IPS-18a (cell line): ENCODE measurements around the gene TRIO.

Source experiments
- H3K27ac ChIP-seq: one replicate; pipeline ENCODE4 v1.5.1; 2013; ENCODE audit warnings: low read length
- H3K27me3 ChIP-seq: one replicate; pipeline ENCODE4 v1.6.1; 2013; ENCODE audit warnings: mild to moderate bottlenecking, low read length; ENCODE audit not compliant: control insufficient read depth, insufficient read depth
- H3K36me3 ChIP-seq: one replicate; pipeline ENCODE4 v1.6.1; 2013; ENCODE audit warnings: low read depth, low read length; ENCODE audit not compliant: control insufficient read depth
- H3K4me1 ChIP-seq: one replicate; pipeline ENCODE4 v1.6.1; 2013; ENCODE audit warnings: low read depth, low read length; ENCODE audit not compliant: control insufficient read depth
- H3K4me3 ChIP-seq: one replicate; pipeline ENCODE4 v1.5.1; 2013; ENCODE audit warnings: low read length
- H3K9ac ChIP-seq: one replicate; pipeline ENCODE4 v1.6.1; 2013; ENCODE audit warnings: mild to moderate bottlenecking, low read length, moderate library complexity
- H3K9me3 ChIP-seq: one replicate; pipeline ENCODE4 v1.6.1; 2013; ENCODE audit warnings: low read depth, low read length; ENCODE audit not compliant: control insufficient read depth

The TRIO gene

GRCh38 chr5:14151416-14151815 lies 8.3 kb downstream of the TRIO start:
- H3K9me3 ChIP-seq: no peaks in the 10 kb centered on the region
- H3K4me3 ChIP-seq: no peak overlapping the region
- H3K9ac ChIP-seq: no peak overlapping the region
- H3K27ac ChIP-seq: no peak overlapping the region
- H3K36me3 ChIP-seq: no peaks in the 10 kb centered on the region
- peaks cover 58% of the 10 kb centered on the region for H3K4me1 ChIP-seq
- H3K27me3 ChIP-seq: no peaks in the 10 kb centered on the region

GRCh38 chr5:14153071-14153864 lies 10.1 kb downstream of the TRIO start:
- Histone ChIP-seq H3K9ac (no peak overlapping the region), H3K36me3 (no peaks in the 10 kb centered on the region), H3K4me1 (peaks cover 57% of the 10 kb centered on the region), H3K9me3 (no peaks in the 10 kb centered on the region), H3K27me3 (no peaks in the 10 kb centered on the region), H3K4me3 (no peak overlapping the region), H3K27ac (no peak overlapping the region)

DNA sequence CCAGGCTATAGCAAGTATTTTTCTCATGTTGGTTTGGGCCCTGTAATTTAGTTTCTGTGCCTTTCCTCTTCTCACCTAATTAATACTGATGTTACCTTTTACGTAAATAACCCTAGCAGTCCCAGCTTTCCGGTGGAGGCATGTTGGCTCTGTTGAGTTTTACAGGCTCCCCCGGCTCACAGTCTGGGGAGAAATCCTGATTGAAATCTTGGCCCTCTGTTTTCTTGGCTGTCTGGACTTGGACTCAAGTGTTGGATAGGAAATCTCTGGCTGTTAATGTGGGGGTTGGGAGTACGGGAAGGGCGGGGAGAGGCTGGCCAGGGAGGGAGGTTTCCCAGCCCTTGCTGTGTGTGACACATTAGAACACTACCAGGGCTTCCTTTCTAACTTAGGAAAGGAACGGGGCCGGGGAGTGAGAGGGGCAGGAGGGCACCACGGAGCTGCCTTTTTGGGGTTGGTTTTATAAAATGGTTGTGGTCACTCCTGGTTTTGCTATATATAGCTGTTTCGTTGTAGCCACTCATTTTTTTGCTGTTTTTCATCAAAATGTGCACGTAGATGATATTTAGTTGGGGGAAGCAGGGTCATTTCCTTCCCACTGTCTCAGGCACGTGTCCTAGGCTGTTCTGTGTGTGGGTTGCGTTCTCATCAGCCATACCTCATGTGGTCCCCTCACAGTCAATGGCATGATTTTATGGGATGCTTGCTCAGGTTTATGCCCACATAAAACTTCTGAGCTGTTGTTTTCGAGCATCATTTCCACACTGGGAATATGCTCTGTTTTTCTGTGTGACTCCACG lies 11.0 kb downstream of the TRIO start:
- H3K27me3 ChIP-seq: no peaks in the 10 kb centered on the region
- no peak overlapping the region for H3K27ac ChIP-seq
- no peak overlapping the region for H3K4me3 ChIP-seq
- H3K36me3 ChIP-seq: no peaks in the 10 kb centered on the region
- no peaks in the 10 kb centered on the region for H3K9me3 ChIP-seq
- peaks cover 49% of the 10 kb centered on the region for H3K4me1 ChIP-seq
- no peak overlapping the region for H3K9ac ChIP-seq

GRCh38 chr5:14155075-14155474 lies 11.9 kb downstream of the TRIO start:
- no peak overlapping the region for H3K4me3 ChIP-seq
- H3K4me1 ChIP-seq: peaks cover 41% of the 10 kb centered on the region
- no peaks in the 10 kb centered on the region for H3K27me3 ChIP-seq
- H3K27ac ChIP-seq: no peak overlapping the region
- H3K36me3 ChIP-seq: no peaks in the 10 kb centered on the region
- no peak overlapping the region for H3K9ac ChIP-seq
- no peaks in the 10 kb centered on the region for H3K9me3 ChIP-seq

DNA sequence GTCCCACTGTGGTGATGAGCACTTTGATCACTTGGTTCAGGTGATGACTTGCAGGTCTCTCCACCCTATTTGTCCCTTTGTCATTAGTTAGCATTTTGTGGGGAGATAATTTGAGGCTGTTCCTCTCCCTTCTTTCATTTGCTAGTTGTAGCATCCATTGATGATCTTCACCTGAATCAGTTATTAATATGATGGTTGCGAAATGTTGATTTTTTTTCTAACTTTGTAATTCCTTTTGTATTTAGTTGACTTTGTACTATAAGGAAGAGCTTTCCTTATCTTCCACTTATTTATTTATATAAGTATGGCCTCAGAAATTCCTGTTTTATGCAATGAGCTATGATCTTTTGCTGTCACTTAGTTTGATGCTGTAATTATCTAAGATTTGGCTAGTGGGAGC lies 12.6 kb downstream of the TRIO start:
- Histone ChIP-seq H3K9me3 (no peaks in the 10 kb centered on the region), H3K27me3 (no peaks in the 10 kb centered on the region), H3K27ac (no peak overlapping the region), H3K4me3 (no peak overlapping the region), H3K36me3 (no peaks in the 10 kb centered on the region), H3K4me1 (peaks cover 41% of the 10 kb centered on the region), H3K9ac (no peak overlapping the region)

DNA sequence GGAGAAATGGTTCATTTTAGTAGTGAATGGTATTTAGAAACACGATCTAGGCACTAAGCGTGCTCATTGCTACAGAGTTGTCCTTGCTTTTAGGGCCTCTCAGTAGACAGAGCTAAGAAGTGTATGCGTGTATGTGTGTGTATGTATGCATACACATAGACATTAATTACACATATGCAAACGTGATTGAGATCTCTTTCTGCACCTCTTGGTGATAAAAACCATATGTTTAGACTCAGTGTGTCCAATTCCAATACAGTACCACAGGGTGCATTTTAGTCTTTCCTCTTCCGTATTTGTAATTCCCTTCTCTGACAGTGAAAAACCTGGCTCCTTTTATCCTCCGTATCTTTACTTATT lies 13.1 kb downstream of the TRIO start:
- no peaks in the 10 kb centered on the region for H3K36me3 ChIP-seq
- H3K27me3 ChIP-seq: no peaks in the 10 kb centered on the region
- no peak overlapping the region for H3K4me3 ChIP-seq
- no peak overlapping the region for H3K9ac ChIP-seq
- H3K4me1 ChIP-seq: peaks cover 41% of the 10 kb centered on the region
- no peaks in the 10 kb centered on the region for H3K9me3 ChIP-seq
- no peak overlapping the region for H3K27ac ChIP-seq

DNA sequence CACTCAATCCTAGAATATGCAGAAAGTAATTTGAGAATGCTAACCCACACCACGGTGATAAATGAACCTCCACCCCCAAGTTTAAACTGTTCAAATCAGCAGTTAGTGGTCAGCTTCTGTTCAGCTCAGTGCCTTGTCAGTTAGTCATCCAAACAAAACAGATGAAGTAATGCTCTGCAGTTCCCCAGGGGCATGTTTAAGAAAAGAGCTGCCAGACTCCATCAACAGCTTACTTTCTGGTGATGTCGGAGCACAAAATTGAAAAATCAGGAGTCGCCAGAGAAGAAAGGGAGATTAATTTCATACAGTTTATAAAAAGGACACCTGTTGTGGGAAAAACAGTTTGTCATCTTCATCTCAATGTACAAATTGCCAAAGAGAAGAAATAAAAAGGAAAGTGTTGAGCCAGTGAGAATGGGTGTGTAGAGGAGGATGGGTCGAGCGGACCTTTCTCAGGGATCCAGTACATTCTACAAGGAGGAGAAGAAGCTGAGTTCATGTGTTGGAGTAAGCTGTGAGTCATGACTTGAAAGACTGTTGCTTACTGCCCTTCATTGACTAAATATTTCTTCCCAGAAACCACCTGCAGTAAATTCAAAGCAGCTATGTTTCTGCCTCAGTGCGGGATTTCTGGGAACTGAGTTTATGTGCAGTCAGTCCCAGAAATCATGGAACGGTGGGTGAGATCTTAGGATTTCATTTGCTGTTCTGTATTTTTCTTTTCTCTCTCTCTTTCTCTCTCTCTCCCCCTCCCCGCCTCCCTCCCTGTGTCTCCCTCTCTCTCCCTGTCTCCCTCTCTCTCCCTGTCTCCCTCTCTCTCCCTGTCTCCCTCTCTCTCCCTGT lies 13.7 kb downstream of the TRIO start:
- Histone ChIP-seq H3K9me3 (no peaks in the 10 kb centered on the region), H3K36me3 (no peaks in the 10 kb centered on the region), H3K4me3 (no peak overlapping the region), H3K9ac (no peak overlapping the region), H3K4me1 (peaks cover 41% of the 10 kb centered on the region), H3K27me3 (no peaks in the 10 kb centered on the region), H3K27ac (no peak overlapping the region)

- Histone ChIP-seq H3K9me3 (no peaks in the 10 kb centered on the region), H3K9ac (no peak overlapping the region), H3K4me1 (peaks cover 41% of the 10 kb centered on the region), H3K36me3 (no peaks in the 10 kb centered on the region), H3K27ac (no peak overlapping the region), H3K4me3 (no peak overlapping the region), H3K27me3 (no peaks in the 10 kb centered on the region)
Observed at GRCh38 chr5:14157493-14157782, 14.3 kb downstream of the TRIO start.

DNA sequence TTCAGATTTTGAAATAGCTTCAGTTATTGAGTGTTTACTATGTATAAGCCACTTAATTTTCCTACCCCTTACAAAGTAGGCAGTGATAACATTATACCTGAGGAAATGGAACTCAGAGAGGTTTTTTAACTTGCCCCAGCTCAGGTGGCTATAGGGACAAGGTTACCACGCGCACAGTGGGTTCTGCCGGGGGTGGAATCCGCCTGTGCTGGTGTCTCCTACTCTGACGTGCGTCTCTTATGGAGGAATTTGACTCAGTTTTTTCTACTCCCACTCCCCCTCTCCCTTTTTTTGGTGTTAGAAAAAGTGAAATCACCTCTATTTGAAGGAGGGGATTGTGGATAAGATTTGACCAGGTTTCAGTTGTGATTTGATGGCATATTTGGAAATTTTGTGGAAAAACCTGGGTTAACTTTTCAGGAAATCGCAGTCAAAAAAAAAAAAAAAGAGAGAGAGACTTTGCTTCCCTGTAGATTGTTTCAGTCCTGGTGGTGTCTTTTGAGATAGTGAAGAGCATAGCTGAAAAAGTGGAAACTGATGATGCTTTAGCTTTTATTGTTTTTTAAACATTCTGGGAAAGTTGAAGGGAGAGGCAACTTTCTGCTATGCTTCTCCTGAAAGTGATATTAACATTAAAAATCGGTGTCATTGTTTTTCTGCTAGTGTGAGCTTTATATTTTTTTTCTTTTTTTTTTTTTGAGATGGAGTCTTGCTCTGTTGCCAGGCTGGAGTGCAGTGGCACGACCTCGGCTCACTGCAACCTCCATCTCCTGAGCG lies 15.9 kb downstream of the TRIO start:
- Histone ChIP-seq H3K36me3 (no peaks in the 10 kb centered on the region), H3K9ac (no peak overlapping the region), H3K9me3 (peaks cover 3% of the 10 kb centered on the region), H3K27ac (no peak overlapping the region), H3K27me3 (no peaks in the 10 kb centered on the region), H3K4me3 (no peak overlapping the region), H3K4me1 (peaks cover 29% of the 10 kb centered on the region)

GRCh38 chr5:14161825-14162556 lies 18.8 kb downstream of the TRIO start:
- Histone ChIP-seq H3K9me3 (peaks cover 3% of the 10 kb centered on the region), H3K9ac (no peak overlapping the region), H3K36me3 (no peaks in the 10 kb centered on the region), H3K27ac (no peak overlapping the region), H3K4me1 (peaks cover 10% of the 10 kb centered on the region), H3K4me3 (no peak overlapping the region), H3K27me3 (no peaks in the 10 kb centered on the region)
